T-helper 1 cell treated with Interleukin-12 subunit alpha and Interleukin-12 subunit beta and Interleukin-4 antibody, amounts not matched to agents 30 ng/mL and 1 ng/mL, for 36 hours (primary cell): ENCODE measurements around the gene DAZAP1. TPM values are rescaled to one million over a fixed set of nuclear protein-coding genes. Genes with fewer than 3 reads are reported as not detected.

Experiments
- intact Hi-C: fragments of 100-400 bp; cut with micrococcal nuclease; formaldehyde crosslinking; loops from one replicate; pipeline ENCODE4 v1.15.1; 2024
- total RNA-seq: library from RNA; stranded (reverse); gene quantifications from 2 replicates; pipeline ENCODE4 v1.2.3, GENCODE V29; 2022

The DAZAP1 gene
- total RNA-seq, result 211 and 223 TPM in 2 replicates

DNA sequence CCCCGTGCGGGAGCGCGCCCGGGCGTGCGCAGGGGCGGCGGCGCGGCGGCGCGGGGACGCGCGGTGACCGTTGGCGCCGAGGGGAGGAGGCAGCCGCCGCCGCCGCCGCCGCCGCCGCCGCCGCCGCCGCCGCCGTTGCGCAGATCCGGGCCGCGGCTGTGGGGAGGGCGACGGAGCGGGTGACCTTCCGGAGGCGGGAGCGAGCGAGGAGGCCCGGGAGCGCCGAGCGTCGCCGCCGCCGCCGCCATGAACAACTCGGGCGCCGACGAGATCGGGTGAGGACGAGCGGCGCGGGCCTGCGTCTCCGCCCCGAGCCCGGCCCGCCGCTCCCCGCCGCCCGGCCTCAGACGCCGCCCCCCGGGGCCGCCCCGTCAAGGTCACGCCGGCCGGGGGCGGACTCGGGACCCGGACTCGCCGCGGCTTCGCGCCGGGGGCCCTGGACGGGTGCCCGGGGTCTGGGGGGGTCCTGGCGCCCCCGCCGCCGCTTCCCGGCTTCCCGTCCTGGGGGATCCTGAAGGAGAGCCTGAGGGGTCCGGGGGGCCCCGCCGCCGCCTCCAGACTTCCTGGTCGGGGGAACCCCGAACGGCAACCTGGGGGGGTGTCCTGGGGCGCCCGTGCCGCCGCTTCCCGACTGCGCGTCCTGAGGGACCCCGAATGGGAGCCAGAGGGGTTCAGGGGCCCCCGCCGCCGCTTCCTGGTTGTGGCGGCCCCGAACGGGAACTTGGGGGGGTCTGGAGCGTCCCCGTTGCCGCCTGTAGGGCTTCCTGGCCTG lies at the start of gene DAZAP1:
Gene DAZAP1, plus strand, starts transcription at position 59 of the 772 bp plus-strand sequence. Its CDS starts 188 bp downstream, at position 247.
- intact Hi-C loops, result loop anchor here (1.0 to 2.0 kb wide), 8 partner anchors 24 to 835 kb away; partner anchors contain the start of genes BSG, IZUMO4, MOB3A and NDUFS7

DNA sequence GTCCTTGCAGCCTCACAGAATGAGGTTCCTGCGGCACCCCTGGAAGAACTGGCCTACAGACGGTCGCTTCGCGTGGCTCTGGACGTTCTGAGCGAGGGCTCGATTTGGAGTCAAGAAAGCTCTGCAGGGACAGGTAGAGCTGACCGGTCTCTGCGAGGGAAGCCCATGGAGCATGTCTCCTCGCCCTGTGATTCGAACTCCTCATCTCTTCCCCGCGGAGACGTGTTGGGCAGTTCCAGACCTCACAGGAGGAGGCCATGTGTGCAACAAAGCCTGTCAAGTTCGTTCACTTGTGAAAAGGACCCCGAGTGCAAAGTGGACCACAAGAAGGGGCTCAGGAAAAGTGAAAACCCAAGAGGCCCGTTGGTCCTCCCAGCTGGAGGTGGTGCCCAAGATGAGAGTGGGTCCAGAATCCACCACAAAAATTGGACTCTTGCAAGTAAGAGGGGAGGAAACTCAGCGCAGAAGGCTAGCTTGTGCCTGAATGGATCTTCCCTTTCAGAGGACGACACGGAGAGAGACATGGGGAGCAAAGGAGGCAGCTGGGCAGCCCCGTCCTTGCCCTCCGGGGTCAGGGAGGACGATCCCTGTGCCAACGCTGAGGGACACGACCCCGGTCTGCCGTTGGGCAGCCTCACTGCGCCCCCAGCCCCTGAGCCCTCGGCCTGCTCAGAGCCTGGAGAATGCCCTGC lies 47.1 kb upstream of the DAZAP1 start:
- intact Hi-C loops, result no loop called here

DNA sequence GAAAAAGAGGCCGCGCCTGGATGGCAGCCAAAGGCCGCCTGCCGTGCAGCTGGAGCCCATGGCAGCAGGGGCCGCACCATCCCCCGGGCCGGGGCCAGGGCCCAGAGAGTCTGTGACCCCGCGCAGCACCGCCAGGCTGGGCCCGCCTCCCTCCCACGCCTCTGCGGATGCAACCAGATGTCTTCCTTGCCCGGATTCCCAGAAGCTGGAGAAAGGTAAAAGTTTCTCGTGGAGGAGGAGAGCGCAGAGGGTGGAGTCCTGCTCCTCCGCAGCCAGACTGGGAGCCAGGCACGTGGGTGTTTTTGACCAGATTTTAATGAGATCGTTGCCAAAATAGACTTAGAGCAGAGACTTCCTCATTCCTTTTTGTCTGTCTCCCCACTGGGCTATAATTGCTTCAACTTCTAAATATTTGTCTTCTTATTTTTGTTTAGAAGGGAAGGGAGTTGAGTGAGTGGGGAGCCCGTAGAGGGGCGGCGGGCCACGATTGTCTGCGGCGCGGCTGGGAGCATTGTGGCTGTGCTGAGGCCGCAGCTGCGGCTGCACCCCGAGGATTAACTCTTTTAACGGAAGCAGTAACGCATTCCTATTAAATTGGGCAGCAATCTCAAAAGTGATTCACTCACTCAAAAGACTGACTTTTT lies 46.4 kb upstream of the DAZAP1 start:
- intact Hi-C loops, result no loop called here

DNA sequence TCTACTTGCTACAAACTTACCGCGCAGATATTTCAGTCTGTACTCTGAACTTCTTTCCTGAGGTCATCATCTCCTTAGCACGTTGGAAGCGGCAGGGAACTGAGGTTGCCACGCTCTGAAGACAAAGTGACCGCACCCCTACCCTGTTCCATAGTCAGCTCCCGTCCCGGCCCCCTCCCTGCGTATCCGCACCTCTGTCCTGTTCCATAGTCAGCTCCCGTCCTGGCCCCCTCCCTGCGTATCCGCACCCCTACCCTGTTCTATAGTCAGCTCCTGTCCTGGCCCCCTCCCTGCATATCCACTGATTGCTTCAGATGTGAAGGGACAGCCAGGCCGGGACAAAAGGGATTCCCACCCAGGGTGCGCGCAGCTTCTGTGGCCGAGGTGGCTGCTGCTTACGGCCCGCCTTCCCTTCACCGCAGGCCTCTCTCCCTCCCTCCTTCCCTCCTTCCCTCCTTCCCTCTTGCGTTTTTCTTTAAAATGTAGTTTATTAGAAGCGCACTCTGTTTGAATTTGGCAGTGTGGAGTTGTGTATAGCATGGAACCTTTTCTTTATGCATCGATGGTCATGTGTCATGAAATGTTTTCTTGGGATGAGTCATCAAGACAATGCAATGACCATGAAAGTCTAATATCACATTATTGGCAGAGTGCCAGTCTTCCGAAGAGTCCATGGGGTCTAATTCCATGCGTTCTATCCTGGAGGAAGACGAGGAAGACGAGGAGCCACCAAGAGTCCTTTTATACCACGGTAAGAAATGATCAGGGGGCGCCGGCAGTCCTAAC lies 45.6 kb upstream of the DAZAP1 start:
- intact Hi-C loops, result no loop called here

DNA sequence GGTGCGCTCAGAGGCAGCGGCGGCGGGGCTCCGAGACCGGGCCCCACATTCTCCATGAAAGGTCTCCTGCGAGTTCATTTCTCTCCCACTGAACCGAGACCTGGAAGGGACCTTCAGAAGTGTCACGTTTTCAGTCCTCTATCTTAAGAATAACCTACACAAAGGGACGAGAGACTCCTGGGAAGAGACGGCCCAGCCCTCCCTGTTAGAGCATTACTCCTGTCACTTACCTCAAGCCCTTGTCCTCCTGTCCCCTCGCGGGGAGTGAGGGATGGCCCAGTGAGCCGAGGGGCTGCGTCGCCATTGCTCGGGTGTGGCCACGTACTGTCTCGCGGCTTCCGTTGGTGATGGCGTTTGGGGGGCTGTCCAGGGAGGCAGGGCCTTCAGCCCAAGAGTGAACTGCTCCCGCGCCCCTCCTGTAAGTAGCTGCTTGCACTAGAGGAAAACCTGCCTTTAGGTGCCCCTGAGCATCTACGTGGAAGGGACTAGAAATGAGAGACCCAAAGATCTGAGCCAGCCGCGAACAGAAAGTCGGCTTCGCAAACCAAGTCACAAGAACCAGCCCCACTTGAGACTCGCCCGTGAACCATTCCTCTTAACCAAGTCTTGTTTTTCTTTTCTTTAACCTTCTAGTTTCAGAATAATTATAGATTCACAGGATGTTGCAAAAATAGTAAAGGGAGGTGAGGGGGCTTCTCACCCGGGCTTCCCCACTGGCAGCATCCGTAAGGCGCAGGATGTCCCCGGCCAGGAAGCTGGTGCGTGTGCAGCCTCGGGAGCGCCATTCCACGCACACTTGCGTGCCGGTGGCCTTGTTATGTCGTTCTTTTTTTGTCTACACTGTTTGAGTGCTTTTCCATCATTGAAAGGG lies 44.8 kb upstream of the DAZAP1 start:
- intact Hi-C loops, result no loop called here

DNA sequence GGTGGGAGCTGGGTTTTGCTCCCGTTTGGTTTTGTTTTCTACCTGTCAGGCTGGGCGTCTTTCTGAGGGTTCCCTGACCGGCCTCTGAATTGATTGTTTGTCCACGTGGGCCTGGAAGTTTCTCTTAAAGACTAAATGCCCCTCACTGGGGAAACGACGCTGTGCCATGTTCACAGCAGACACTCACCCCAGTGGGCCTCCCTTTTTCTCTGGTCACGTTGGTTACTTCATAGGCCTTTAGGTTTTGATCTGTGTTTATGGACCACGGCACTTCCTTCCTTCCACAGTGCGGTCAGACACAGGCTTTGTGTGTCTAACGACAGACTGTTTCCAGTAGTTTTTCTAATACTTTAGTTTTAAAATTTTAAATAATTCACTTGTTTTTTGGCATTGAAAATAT lies 43.8 kb upstream of the DAZAP1 start:
- intact Hi-C loops, result no loop called here

DNA sequence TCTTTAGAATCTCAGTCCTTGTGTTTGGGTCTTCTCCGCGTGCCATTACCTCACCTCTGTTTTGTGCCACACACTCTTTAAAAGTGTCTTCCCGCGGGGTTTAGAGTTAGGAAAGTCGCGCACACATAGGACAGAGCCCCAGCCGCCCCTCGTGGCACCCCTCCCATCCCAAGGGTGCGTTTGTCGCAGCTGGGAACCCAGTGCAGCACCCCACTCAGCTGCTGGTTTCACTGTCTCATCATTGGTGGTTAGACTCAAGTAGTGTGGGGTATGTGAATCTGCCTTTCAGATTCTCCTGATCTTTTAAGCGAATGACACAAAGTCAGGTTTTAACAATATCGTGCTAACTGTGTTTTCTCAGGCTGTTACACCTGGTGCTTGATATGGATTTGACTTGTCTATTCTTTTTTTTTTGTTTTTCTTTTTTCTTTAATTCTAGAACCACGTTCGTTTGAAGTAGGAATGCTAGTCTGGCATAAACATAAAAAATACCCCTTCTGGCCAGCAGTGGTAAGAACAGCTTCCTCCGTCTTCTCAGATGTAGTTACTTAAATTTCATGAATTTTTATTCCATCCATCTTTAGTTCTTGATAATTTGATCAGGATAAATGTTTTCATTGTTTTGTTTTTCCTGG lies 43.2 kb upstream of the DAZAP1 start:
- intact Hi-C loops, result no loop called here

DNA sequence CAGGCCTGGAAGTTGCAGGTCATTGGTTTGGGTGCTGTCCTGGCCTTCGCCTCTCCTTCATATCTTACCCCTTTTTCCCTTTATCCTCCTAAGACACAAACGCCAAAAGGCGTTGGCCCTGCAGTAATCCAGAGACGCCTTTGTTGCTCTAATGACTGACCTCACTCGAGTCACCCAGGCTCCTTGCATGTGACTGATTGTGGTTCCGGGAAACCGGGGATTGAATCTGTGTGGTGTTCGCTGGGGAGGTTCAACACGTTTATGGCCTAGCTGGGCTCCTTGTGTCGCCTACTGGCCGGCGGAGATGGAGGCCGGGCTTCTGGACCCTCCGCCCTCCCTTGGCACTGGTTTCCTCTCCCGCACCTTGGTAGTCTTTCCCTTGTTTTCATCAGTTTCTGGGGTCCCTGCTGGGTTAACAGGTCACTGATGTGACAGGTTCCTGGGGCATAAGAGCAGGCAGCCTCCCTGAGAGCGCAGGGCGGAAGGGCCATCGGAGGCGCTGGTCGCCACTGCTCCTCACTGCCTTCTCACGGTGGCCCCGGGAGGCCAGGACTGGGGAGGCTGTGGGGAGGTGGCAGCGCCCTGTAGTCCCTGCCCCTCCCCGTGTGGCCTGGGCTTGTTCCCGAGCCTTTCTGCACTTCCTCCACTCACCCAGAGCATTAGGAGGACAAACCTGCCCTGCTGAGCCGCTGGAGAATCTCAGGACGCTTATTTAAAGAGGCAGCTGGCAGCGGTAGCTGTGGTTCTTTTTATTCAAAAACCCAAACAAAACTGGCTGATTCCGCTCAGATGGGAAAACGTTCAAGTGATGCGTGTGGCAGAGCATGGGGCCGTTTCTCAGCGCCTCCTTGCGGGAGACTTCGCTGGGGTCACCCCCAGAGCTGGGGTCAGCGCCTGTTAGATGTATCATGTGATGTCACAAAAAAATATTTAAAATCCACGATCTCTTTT lies 41.8 kb upstream of the DAZAP1 start:
- intact Hi-C loops, result no loop called here

DNA sequence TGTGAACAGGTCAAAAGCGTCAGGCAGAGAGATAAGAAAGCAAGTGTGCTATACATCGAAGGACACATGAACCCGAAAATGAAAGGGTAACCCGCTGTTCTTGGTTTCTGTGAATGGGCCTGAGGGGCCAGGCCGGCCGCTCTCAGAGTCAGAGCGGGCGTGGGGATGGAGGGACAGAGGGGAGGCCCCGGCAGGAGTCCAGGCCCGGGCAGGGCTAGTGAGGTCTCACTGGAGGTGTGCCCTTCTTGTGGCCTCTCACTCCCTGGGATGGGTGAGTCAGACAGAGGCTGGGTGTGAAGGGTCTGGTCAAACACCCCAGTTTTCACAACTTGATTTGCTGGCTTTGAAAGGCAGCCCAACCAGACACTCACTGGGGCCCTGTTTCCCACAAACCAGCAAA lies 41.1 kb upstream of the DAZAP1 start:
- intact Hi-C loops, result no loop called here

DNA sequence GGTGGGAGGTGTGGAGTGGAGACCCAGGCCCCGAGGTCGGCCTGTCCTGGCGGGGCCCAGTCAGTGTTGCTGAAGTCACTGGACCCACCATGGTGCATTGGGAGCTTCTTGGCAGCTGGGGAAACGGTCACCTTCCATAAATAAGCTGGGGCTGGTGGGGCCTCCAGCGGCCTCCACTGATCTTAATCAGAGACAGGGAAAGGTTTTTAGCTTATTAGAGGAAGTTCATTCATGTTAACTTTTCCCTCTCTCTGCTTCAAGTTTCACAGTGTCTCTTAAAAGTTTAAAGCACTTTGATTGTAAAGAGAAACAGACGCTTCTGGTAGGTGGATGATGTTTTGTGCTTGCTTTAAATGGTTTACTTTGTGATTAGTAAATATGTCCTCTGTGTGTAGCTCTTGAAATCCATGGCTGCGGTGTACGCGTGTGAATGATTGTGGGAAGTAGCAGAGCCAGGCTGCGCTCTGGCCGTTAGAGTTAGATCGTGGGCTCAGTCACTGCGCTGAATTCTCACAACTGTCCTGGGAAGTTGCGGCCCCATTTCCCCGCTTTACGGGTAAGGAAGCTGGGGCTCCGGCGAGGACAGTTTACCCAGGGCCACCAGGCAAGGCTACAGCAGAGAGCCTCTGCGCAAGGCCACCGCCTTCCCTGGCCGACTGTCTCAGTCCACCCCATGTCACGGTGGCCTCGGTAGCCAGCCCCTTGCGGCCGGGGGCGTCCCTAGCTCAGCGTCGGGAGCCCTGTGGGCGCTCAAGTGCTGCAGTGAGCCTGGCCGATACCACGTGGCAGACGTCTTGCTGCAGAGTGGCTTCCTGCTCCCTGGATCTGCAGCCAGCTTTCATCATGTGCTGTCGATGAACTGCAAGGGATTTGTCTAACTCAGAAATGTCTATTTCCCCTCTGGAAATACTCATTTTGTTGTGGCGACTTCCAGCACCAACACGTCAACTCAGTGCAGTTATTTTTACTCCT lies 40.2 kb upstream of the DAZAP1 start:
- intact Hi-C loops, result no loop called here

DNA sequence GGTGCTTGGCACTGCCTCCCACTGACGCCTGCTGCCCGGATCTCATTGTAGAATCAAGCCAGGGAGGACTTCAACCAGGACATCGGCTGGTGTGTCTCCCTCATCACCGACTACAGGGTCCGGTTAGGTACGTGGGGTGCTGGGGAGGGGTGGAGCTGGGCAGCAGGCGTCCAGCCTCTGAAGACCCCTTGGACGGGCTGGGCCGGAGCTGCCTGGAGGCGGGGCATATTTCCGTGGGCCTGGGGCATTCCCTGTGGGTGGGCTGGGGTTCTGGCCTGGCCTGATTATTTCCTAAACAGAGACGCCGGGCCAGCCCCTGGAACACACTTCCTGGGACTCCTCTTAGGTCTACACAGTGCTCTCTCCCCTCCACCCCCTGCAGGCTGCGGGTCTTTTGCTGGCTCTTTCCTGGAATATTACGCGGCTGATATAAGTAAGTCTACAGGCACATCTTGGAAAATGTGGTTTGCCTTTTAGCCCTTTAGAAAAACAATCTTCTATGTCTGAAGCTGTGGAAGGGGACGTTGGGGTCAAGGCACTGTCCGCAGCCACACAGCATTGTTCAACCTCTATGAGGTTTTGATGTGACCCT lies 38.1 kb upstream of the DAZAP1 start:
- intact Hi-C loops, result no loop called here

DNA sequence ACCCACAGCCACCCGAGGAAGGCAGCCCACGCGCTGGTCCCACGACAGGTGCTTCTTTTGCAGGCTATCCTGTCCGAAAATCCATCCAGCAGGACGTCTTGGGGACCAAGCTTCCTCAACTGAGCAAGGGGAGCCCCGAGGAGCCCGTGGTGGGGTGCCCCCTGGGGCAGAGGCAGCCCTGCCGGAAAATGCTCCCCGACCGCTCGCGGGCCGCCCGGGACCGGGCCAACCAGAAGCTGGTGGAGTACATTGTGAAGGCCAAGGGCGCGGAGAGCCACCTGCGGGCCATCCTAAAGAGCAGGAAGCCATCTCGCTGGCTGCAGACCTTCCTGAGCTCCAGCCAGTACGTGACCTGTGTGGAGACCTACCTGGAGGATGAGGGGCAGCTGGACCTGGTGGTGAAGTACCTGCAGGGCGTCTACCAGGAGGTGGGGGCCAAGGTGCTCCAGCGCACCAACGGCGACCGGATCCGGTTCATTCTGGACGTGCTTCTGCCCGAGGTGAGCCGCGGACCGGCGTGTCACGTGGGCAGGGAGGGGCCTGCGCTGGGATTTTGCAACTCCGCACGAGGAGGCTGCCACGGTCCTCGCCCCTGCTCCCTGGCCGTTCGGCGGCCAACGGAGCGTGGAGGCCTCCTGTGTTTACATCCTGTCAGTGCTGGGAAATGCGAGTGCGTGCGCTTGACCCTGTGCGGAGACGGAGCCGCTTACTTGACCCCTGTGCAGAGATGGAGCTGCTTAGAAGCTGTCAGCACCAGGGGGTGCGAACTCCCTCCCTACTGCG lies 36.6 kb upstream of the DAZAP1 start:
- intact Hi-C loops, result no loop called here

DNA sequence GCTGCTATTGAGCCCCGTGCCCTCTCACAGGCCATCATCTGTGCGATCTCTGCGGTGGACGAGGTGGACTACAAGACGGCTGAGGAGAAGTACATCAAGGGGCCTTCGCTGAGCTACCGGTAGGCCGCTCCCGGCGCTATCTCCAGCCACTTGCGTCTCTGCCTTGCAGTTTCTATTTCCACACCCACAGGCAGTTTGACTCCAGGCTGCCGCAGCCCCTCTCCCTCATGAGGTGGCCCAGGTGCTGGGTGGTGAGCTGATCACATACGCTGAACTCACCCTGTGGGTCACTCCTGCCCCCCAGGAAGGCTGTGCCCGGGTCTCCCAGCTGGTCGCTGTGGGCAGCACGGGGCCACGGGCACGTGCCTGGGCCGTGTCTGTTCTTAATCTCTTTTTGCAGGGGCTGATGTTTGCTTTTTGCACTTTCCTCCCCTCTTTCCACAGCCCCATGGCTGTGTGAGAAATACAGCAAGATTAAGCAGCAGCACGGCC lies 34.3 kb upstream of the DAZAP1 start:
- intact Hi-C loops, result no loop called here

DNA sequence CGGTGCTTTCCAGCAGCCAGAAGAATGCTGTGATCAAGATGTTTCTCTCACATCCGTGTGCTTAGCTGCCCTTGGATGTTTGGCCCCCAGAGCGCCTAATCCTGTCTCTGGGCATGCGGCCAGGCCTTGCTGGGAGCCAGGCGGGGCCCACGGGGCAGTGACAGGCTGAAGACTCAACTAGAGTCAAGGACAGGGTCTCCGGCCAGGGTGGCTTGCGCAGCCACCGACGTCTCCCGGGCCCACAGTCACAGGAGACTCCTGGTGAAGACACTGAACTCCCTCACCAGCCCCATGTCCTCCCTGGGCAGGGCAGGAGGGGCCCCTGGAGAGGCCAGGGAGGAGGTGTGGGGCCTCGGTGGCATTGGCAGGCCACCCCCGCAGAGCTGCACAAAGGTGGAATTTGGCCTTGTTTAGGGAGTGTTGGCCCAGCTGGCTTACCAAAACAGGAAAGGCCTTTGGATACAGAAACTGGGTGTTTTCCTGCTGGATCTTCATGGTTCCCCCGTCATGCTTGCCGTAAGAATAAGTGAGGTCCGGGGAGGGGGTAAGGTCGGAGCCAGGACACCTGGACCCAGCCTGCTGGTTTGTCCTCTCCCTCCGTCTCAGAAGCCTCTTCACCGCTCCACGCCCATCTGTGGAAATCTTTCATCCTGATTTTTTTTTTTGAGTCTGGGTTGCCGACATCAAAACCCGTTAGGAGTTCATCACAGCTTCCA lies 33.7 kb upstream of the DAZAP1 start:
- intact Hi-C loops, result no loop called here

DNA sequence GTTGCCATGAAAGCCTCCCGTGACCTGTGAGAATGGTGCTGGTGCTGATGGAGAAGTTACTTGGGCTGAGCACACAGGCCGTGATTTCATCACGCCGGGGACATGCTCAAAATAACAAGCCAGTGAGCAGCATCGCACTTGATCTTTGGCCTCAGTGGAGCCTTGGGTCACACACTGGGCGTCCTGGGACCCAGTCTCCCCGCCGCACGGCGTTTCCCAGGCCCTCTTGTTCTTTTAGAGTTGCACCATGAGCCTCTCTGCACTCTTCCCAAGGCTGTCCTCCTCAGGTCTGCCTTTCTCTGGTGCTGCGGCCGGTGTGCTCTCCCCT lies 33.2 kb upstream of the DAZAP1 start:
- intact Hi-C loops, result no loop called here

DNA sequence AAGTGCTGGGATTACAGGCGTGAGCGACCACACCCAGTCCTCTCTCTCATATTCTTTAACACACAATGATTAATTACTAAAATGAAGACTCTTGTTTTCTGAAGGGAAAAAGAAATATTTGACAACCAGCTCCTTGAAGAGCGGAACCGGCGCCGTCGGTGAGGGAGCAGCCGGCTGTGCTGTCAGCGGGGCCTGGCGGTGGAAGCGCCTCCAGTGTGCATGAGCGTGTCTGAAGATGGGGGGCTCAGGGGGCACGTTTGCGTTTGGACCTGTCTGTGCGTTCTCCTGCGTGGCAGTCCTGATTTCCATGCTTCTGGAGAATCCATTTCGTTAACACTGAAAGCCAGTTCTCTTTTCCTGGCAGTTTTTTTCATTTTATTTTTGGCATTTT lies 31.0 kb upstream of the DAZAP1 start:
- intact Hi-C loops, result no loop called here
